SK-N-MC (cell line): ENCODE results near the gene ZBED3.

Source experiments
- EZH2 ChIP-seq: fragments of 200-600 bp; sonication (generic); IDR thresholded peaks from one replicate; pipeline ENCODE4 v1.6.1; 2017; ENCODE audit warnings: antibody characterized with exemption
- FOXP2 ChIP-seq: optimal IDR thresholded peaks from 2 replicates; pipeline ENCODE3; 2011; ENCODE audit warnings: mild to moderate bottlenecking, moderate library complexity; ENCODE audit not compliant: insufficient read depth; ENCODE audit errors: extremely low read length, control extremely low read depth
- POLR2AphosphoS5 ChIP-seq: IDR thresholded peaks from 2 replicates; pipeline ENCODE4 v1.6.1; 2012; ENCODE audit warnings: mild to moderate bottlenecking, low read depth, low read length, borderline replicate concordance

DNA sequence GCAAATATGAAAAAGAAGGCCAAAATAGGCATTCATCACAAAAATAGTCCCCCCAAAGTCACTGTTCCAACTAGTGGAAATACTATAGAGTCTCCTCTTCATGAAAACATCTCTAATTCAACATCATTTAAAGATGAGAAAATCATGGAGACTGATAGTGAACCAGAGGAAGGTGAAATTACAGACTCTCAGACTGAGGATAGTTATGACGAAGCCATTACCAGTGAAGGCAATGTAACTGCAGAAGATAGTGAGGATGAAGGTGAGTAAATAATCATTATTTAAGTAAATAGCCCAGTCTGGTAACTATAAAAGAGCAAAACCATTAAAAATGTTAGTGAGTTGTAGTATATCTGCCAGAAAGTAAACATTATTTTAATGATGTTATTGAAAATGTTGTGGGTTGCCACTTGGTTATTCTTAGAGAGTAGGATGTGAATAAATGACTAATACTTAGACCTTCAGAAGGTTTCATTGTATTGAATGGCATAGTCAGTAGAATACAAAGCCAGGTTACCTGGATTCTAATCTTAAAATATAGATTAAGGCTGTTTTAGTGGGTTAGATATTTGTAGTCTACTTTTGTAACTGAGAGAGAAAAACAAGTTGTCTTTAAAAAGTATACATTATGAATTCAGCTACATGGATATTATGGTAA is 40.5 kb downstream of the ZBED3 start:
- no peak for TF ChIP-seq EZH2
- no peak for TF ChIP-seq POLR2AphosphoS5
- no peak for TF ChIP-seq FOXP2
